HEK293 (cell line): Measurements from ENCODE around the gene XKR7.
A peak's percentile ranks its signal among the peaks of the same experiment; 100 is the strongest.

ENCODE experiments used
- BCL6B ChIP-seq: fragments of 450-650 bp; formaldehyde crosslinking; IDR thresholded peaks from 2 replicates; pipeline ENCODE4 v1.5.1; 2017; ENCODE audit warnings: missing biosample characterization, missing genetic modification characterization
- CTCF ChIP-seq: fragments of 450-650 bp; formaldehyde crosslinking; IDR thresholded peaks from 2 replicates; pipeline ENCODE4 v1.5.1; 2016; ENCODE audit warnings: missing biosample characterization, missing genetic modification characterization
- ELK4 ChIP-seq: IDR thresholded peaks from 2 replicates; pipeline ENCODE4 v1.6.1; 2011; ENCODE audit warnings: mild to moderate bottlenecking, low read depth, low read length, borderline replicate concordance
- HOXC10 ChIP-seq: sonication (generic); formaldehyde crosslinking; IDR thresholded peaks from 2 replicates; pipeline ENCODE4 v1.8.1; 2023; ENCODE audit warnings: mild to moderate bottlenecking, missing genetic modification reagents
- KLF8 ChIP-seq: fragments of 450-650 bp; formaldehyde crosslinking; IDR thresholded peaks from 2 replicates; pipeline ENCODE4 v1.5.1; 2016; ENCODE audit warnings: missing biosample characterization, missing genetic modification characterization
- MYNN ChIP-seq: fragments of 450-650 bp; formaldehyde crosslinking; IDR thresholded peaks from 2 replicates; pipeline ENCODE4 v1.5.1; 2016; ENCODE audit warnings: missing biosample characterization, missing genetic modification characterization, borderline replicate concordance
- PRDM10 ChIP-seq: fragments of 450-650 bp; formaldehyde crosslinking; IDR thresholded peaks from 2 replicates; pipeline ENCODE4 v1.5.1; 2016; ENCODE audit warnings: missing biosample characterization, missing genetic modification characterization
- REST ChIP-seq: fragments of 450-650 bp; formaldehyde crosslinking; IDR thresholded peaks from 2 replicates; pipeline ENCODE4 v1.5.1; 2016; ENCODE audit warnings: missing biosample characterization, missing genetic modification characterization
- ZFP41 ChIP-seq: fragments of 450-650 bp; formaldehyde crosslinking; IDR thresholded peaks from 2 replicates; pipeline ENCODE4 v1.5.1; 2016; ENCODE audit warnings: missing biosample characterization, missing genetic modification characterization, borderline replicate concordance
- ZNF112 ChIP-seq: fragments of 450-650 bp; formaldehyde crosslinking; IDR thresholded peaks from 2 replicates; pipeline ENCODE4 v1.5.0; 2017; ENCODE audit warnings: missing biosample characterization, missing genetic modification characterization
- ZNF114 ChIP-seq: fragments of 450-650 bp; formaldehyde crosslinking; IDR thresholded peaks from 2 replicates; pipeline ENCODE4 v1.5.0; 2017; ENCODE audit warnings: missing biosample characterization, missing genetic modification characterization
- ZNF121 ChIP-seq: fragments of 450-650 bp; formaldehyde crosslinking; IDR thresholded peaks from 2 replicates; pipeline ENCODE4 v1.5.1; 2016; ENCODE audit warnings: missing biosample characterization, missing genetic modification characterization
- ZNF133 ChIP-seq: fragments of 450-650 bp; formaldehyde crosslinking; IDR thresholded peaks from 2 replicates; pipeline ENCODE4 v1.5.1; 2016; ENCODE audit warnings: missing biosample characterization, missing genetic modification characterization
- ZNF138 ChIP-seq: fragments of 450-650 bp; formaldehyde crosslinking; IDR thresholded peaks from 2 replicates; pipeline ENCODE4 v1.5.1; 2016; ENCODE audit warnings: missing biosample characterization, missing genetic modification characterization, borderline replicate concordance
- ZNF16 ChIP-seq: fragments of 450-650 bp; formaldehyde crosslinking; IDR thresholded peaks from 2 replicates; pipeline ENCODE4 v1.5.1; 2016; ENCODE audit warnings: low read depth, missing biosample characterization, missing genetic modification characterization
- ZNF169 ChIP-seq: fragments of 450-650 bp; formaldehyde crosslinking; IDR thresholded peaks from 2 replicates; pipeline ENCODE4 v1.5.1; 2016; ENCODE audit warnings: missing biosample characterization, missing genetic modification characterization
- ZNF223 ChIP-seq: fragments of 450-650 bp; formaldehyde crosslinking; IDR thresholded peaks from 2 replicates; pipeline ENCODE4 v1.5.1; 2016; ENCODE audit warnings: missing biosample characterization, missing genetic modification characterization
- ZNF24 ChIP-seq: fragments of 450-650 bp; formaldehyde crosslinking; IDR thresholded peaks from 2 replicates; pipeline ENCODE4 v1.5.1; 2016; ENCODE audit warnings: missing biosample characterization, missing genetic modification characterization
- ZNF488 ChIP-seq: fragments of 450-650 bp; formaldehyde crosslinking; IDR thresholded peaks from 2 replicates; pipeline ENCODE4 v1.5.1; 2016; ENCODE audit warnings: missing biosample characterization, missing genetic modification characterization
- ZNF529 ChIP-seq: fragments of 450-650 bp; formaldehyde crosslinking; IDR thresholded peaks from 2 replicates; pipeline ENCODE4 v1.5.1; 2017; ENCODE audit warnings: missing genetic modification characterization, missing biosample characterization; ENCODE audit not compliant: insufficient replicate concordance
- ZNF555 ChIP-seq: fragments of 450-650 bp; formaldehyde crosslinking; conservative IDR thresholded peaks from 2 replicates; pipeline ENCODE4 v1.5.1; 2017; ENCODE audit warnings: missing biosample characterization, mild to moderate bottlenecking, missing genetic modification characterization, inconsistent platforms
- ZNF624 ChIP-seq: fragments of 450-650 bp; formaldehyde crosslinking; IDR thresholded peaks from 2 replicates; pipeline ENCODE4 v1.5.1; 2017; ENCODE audit warnings: missing biosample characterization, missing genetic modification characterization
- ZNF777 ChIP-seq: fragments of 450-650 bp; formaldehyde crosslinking; IDR thresholded peaks from 2 replicates; pipeline ENCODE4 v1.5.1; 2017; ENCODE audit warnings: missing biosample characterization, missing genetic modification characterization, borderline replicate concordance
- ZNF792 ChIP-seq: fragments of 450-650 bp; formaldehyde crosslinking; IDR thresholded peaks from 2 replicates; pipeline ENCODE4 v1.5.1; 2016; ENCODE audit warnings: missing biosample characterization, missing genetic modification characterization
- ZSCAN5A ChIP-seq: fragments of 450-650 bp; formaldehyde crosslinking; IDR thresholded peaks from 2 replicates; pipeline ENCODE4 v1.5.1; 2016; ENCODE audit warnings: missing biosample characterization, missing genetic modification characterization

XKR7 gene

GRCh38 chr20:32018269-32019155, 50.6 kb downstream of the XKR7 start (continued):
- TF ChIP-seq ZSCAN5A (tag by site-specific recombination), result no peak
- TF ChIP-seq ZNF133 (tag by site-specific recombination), result no peak
- TF ChIP-seq BCL6B (tag by site-specific recombination), result no peak
- TF ChIP-seq ZNF169 (tag by site-specific recombination), result no peak
- TF ChIP-seq ZNF488 (tag by site-specific recombination), result no peak
- TF ChIP-seq ZNF624 (tag by site-specific recombination), result no peak
- no peak for TF ChIP-seq MYNN (tag by site-specific recombination)
- no peak for TF ChIP-seq ZNF121 (tag by site-specific recombination)
- TF ChIP-seq ZNF777 (tag by site-specific recombination), result no peak
- TF ChIP-seq ZNF555 (tag by site-specific recombination), result no peak
- peak; percentile 85 for TF ChIP-seq PRDM10 (tag by site-specific recombination)
- no peak for TF ChIP-seq ZNF138
- TF ChIP-seq ZNF223 (tag by site-specific recombination), result no peak
- TF ChIP-seq ZNF792 (tag by site-specific recombination), result no peak
- TF ChIP-seq ZNF24 (tag by site-specific recombination), result no peak
- TF ChIP-seq ZNF16, result no peak
- no peak for TF ChIP-seq HOXC10 (CRISPR knock-in tag)
- TF ChIP-seq ELK4, result no peak
- no peak for TF ChIP-seq REST
- TF ChIP-seq ZNF529 (tag by site-specific recombination), result no peak
- TF ChIP-seq ZNF112 (tag by site-specific recombination), result no peak
- peak; percentile 79; the same call in 1 of the 2 replicates for TF ChIP-seq KLF8
- no peak for TF ChIP-seq CTCF (tag by site-specific recombination)
- TF ChIP-seq ZFP41 (tag by site-specific recombination), result no peak
- no peak for TF ChIP-seq ZNF114 (tag by site-specific recombination)
